Uterus (tissue), 4 donors: ENCODE data around the gene CTDSP2. TPM values are rescaled to one million over a fixed set of nuclear protein-coding genes. Genes with fewer than 3 reads are reported as not detected.
"Not testable (repeated sequence)": the region's sequence is repeated elsewhere in the genome, so short reads cannot be mapped to it uniquely, and the experiment has no call there.

Experiments used
- DNase-seq, 2 donors: peaks; one replicate each; pipeline ENCODE4 v3.0.0-alpha.2; 2019 to 2020
- H3K27ac ChIP-seq, 2 donors: fragments of 200-600 bp; sonication (generic); 1 replicate in 1 of 2; 2 replicates in 1 of 2; pipeline ENCODE4 v1.5.1; 2016 to 2018
- H3K27me3 ChIP-seq, 2 donors: fragments of 200-600 bp; sonication (generic); one replicate each; pipeline ENCODE4 v1.5.1; 2018 to 2019; ENCODE audit warnings: control low read depth in 1 of 2
- H3K36me3 ChIP-seq, 2 donors: fragments of 200-600 bp; sonication (generic); one replicate each; pipeline ENCODE4 v1.5.1; 2019; ENCODE audit warnings: control low read depth in 1 of 2
- H3K4me1 ChIP-seq, 2 donors: fragments of 200-600 bp; sonication (generic); one replicate each; pipeline ENCODE4 v1.5.1; 2018 to 2019; ENCODE audit warnings: control low read depth in 1 of 2
- H3K4me3 ChIP-seq, 2 donors: fragments of 200-600 bp; sonication (generic); 1 replicate in 1 of 2; 2 replicates in 1 of 2; pipeline ENCODE4 v1.5.1; 2018 to 2019; ENCODE audit warnings: mild to moderate bottlenecking in 1 of 2
- H3K9me3 ChIP-seq, 2 donors: fragments of 200-600 bp; sonication (generic); one replicate each; pipeline ENCODE4 v1.5.1; 2019; ENCODE audit warnings: control low read depth in 1 of 2
- CTCF ChIP-seq, 4 experiments: fragments of 200-600 bp in 2 of 4; fragments of 450-650 bp in 2 of 4; sonication (generic) in 2 of 4; IDR thresholded peaks; one replicate each; pipeline ENCODE4 v1.5.1; 2016 to 2019; ENCODE audit warnings: antibody characterized with exemption in 4 of 4, mild to moderate bottlenecking in 2 of 4, moderate library complexity in 1 of 4
- POLR2A ChIP-seq, 2 donors: fragments of 450-650 bp; IDR thresholded peaks; one replicate each; pipeline ENCODE4 v1.6.1; 2016; ENCODE audit warnings: antibody characterized with exemption in 2 of 2, mild to moderate bottlenecking in 1 of 2, moderate library complexity in 1 of 2
- intact Hi-C: fragments of 100-400 bp; cut with DNase I; formaldehyde crosslinking; loops from one replicate; pipeline ENCODE4 v1.15.1; 2023; ENCODE audit warnings: low total_unique reads
- total RNA-seq, 4 donors: library from RNA; depleted of rRNA in 3 of 4; stranded (reverse); fragments of >200 nt in 3 of 4; gene quantifications; one replicate each; pipeline versions ENCODE4 v1.1.0 to v1.2.4, GENCODE V29; 2014 to 2023
- donor health status: DM: yes; HTN: yes; CAD: no.

Gene CTDSP2
- total RNA-seq, 4 donors from 2014 or later, result 66.2 to 212 (median 90.9) TPM

GRCh38 chr12:57821474-57822214 lies 24.9 kb downstream of the CTDSP2 start:
- Histone ChIP-seq H3K27ac (no peak overlapping the region), H3K27me3 (no peaks in the 10 kb centered on the region), H3K9me3 (no peaks in the 10 kb centered on the region), H3K4me1 (peaks cover 0 to 11% of the 10 kb centered on the region in 2 donors), H3K36me3 (no peaks in the 10 kb centered on the region), H3K4me3 (no peak overlapping the region)
- intact Hi-C loops, result no loop called here
- no peak for DNase-seq
- TF ChIP-seq POLR2A (IDR thresholded peaks at IDR 0.05), result no peak
- TF ChIP-seq CTCF (IDR thresholded peaks at IDR 0.05), result no peak

- intact Hi-C loops, DNase-seq, H3K27me3 ChIP-seq, H3K9me3 ChIP-seq, H3K4me3 ChIP-seq, H3K36me3 ChIP-seq, H3K27ac ChIP-seq, H3K4me1 ChIP-seq: not testable (repeated sequence)
These were observed 25.5 kb downstream of the CTDSP2 start for GRCh38 chr12:57821015-57821414.

- H3K27ac ChIP-seq, intact Hi-C loops, H3K27me3 ChIP-seq, H3K9me3 ChIP-seq, H3K36me3 ChIP-seq, H3K4me3 ChIP-seq, H3K4me1 ChIP-seq, DNase-seq: not testable (repeated sequence)
These were observed 26.4 kb downstream of the CTDSP2 start for GRCh38 chr12:57820119-57820518.

GRCh38 chr12:57817990-57818331 lies 28.6 kb downstream of the CTDSP2 start:
- H3K36me3 ChIP-seq, DNase-seq, H3K9me3 ChIP-seq, H3K4me3 ChIP-seq, intact Hi-C loops, H3K27me3 ChIP-seq: not testable (repeated sequence)
- Histone ChIP-seq H3K27ac (peak overlapping the region; percentile 9 to 15), H3K4me1 (peaks cover 0 to 14% of the 10 kb centered on the region in 2 donors)

GRCh38 chr12:57817261-57817989 lies 29.1 kb downstream of the CTDSP2 start:
- TF ChIP-seq CTCF (IDR thresholded peaks at IDR 0.05) (no peak), POLR2A (IDR thresholded peaks at IDR 0.05) (no peak)
- Histone ChIP-seq H3K9me3 (no peaks in the 10 kb centered on the region), H3K4me1 (peaks cover 0 to 14% of the 10 kb centered on the region in 2 donors), H3K36me3 (no peaks in the 10 kb centered on the region), H3K4me3 (no peak overlapping the region), H3K27ac (peak overlapping the region; percentile 9 to 15), H3K27me3 (no peaks in the 10 kb centered on the region)
- intact Hi-C loops, result no loop called here
- DNase-seq, result no peak

GRCh38 chr12:57816855-57817151 lies 29.7 kb downstream of the CTDSP2 start:
- H3K4me3 ChIP-seq, result no peak overlapping the region
- H3K9me3 ChIP-seq, result no peaks in the 10 kb centered on the region
- intact Hi-C loops, result no loop called here
- peaks cover 0 to 14% of the 10 kb centered on the region in 2 donors for H3K4me1 ChIP-seq
- no peaks in the 10 kb centered on the region for H3K27me3 ChIP-seq
- peak overlapping the region; percentile 9 to 15 for H3K27ac ChIP-seq
- TF ChIP-seq POLR2A (IDR thresholded peaks at IDR 0.05), result no peak
- no peak for TF ChIP-seq CTCF (IDR thresholded peaks at IDR 0.05)
- peak; percentile 53 to 59 for DNase-seq
- H3K36me3 ChIP-seq, result no peaks in the 10 kb centered on the region
